ENCODE results near the gene PRR5. TPM values are rescaled to one million over a fixed set of nuclear protein-coding genes. Genes with fewer than 3 reads are reported as not detected.
A peak's percentile ranks its signal among the peaks of the same experiment; 100 is the strongest.

PRR5 gene
- total RNA-seq, 1 experiment from 2014 or later, result 11.8 TPM

DNA sequence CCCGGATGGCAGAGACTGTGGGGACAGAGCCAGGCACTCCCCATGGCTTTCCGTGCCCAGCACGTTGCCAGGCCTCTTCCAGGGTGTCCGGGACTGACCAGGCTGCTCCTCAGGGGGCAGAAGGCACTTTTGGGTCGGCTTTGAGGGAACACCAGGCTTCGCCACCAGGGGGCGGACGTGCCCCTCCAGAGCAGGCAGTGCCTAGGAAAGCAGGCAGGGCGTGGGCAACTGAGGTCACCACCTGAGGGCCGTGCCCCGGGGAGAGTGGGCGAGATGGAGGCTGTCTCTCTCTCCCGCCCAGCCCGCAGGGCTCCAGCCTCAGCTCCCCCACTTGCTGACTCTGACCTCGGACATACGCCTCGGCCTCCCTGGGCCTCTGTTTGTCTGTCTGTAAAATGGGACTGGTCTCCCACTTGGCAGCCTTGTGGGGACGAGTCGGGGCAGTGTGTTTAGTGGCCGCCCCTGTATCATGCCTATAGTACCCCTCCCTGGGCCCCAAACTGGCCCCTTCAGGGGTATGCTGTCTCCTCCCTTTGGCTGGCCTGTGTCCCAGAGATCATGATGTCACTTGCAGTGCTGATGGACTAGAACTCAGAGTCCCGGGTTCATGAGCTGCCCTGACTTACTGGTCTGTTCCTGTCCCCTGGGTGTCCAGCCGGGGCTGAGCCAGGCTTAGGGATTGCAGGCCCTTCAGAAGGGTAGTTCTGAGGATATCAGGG, 4.4 kb upstream of the PRR5 start:
- no CpG with 5 or more reads among the region's 22 CpGs for WGBS (ENCODE audit: extremely low coverage, insufficient read length, low lambda C conversion rate)
- no peak overlapping the region for H3K4me2 ChIP-seq (ENCODE audit: insufficient read depth, insufficient read length, low read length)
- TF ChIP-seq, protein P1, sequence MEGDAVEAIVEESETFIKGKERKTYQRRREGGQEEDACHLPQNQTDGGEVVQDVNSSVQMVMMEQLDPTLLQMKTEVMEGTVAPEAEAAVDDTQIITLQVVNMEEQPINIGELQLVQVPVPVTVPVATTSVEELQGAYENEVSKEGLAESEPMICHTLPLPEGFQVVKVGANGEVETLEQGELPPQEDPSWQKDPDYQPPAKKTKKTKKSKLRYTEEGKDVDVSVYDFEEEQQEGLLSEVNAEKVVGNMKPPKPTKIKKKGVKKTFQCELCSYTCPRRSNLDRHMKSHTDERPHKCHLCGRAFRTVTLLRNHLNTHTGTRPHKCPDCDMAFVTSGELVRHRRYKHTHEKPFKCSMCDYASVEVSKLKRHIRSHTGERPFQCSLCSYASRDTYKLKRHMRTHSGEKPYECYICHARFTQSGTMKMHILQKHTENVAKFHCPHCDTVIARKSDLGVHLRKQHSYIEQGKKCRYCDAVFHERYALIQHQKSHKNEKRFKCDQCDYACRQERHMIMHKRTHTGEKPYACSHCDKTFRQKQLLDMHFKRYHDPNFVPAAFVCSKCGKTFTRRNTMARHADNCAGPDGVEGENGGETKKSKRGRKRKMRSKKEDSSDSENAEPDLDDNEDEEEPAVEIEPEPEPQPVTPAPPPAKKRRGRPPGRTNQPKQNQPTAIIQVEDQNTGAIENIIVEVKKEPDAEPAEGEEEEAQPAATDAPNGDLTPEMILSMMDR (conservative IDR thresholded peaks at IDR 0.05), result peak; percentile 98

More for the DNA sequence above, 4.4 kb upstream of the PRR5 start:
- H3K4me1 ChIP-seq (ENCODE audit: insufficient read depth, low read length), result no peaks in the 10 kb centered on the region
- H2BK15ac ChIP-seq (ENCODE audit: low read depth, low read length), result no peak overlapping the region
- H4K5ac ChIP-seq (ENCODE audit: insufficient read length, low read depth, low read length), result no peak overlapping the region
- H2BK20ac ChIP-seq (ENCODE audit: low read depth, low read length, poor library complexity, severe bottlenecking), result no peak overlapping the region
- H2BK12ac ChIP-seq (ENCODE audit: insufficient read length, low read depth, low read length), result no peak overlapping the region
- Mint-ChIP-seq H3K4me3 (no peak overlapping the region), H3K36me3 (ENCODE audit: insufficient read depth in 1 of 3, low read depth in 3 of 3) (no peaks in the 10 kb centered on the region), H3K27me3 (ENCODE audit: low read depth) (peaks cover 53% of the 10 kb centered on the region), H3K9me3 (no peaks in the 10 kb centered on the region), H3K27ac (no peak overlapping the region), H3K4me1 (peaks cover 8 to 19% of the 10 kb centered on the region in 2 experiments)
- no peak overlapping the region for H3K9ac ChIP-seq (ENCODE audit: extremely low read depth, insufficient read length, low read length)
- no peak overlapping the region for H3K27ac ChIP-seq (ENCODE audit: insufficient read length, low read depth, low read length)
- no peaks in the 10 kb centered on the region for H3K79me1 ChIP-seq (ENCODE audit: insufficient read depth, low read depth, low read length, poor library complexity, severe bottlenecking)
- H2AFZ ChIP-seq (ENCODE audit: low read length), result no peak overlapping the region
- H2BK120ac ChIP-seq (ENCODE audit: low read depth, low read length, poor library complexity, severe bottlenecking), result no peak overlapping the region
- peak; percentile 87 for DNase-seq
- no peak overlapping the region for H3K23ac ChIP-seq (ENCODE audit: insufficient read length, low read depth, low read length)
- H4K20me1 ChIP-seq (ENCODE audit: control insufficient read depth, insufficient read depth, insufficient read length), result no peaks in the 10 kb centered on the region
- H2AK5ac ChIP-seq (ENCODE audit: insufficient read length, low read length), result no peak overlapping the region
- no peak overlapping the region for H3T11ph ChIP-seq (ENCODE audit: low read length)
- peaks cover 4% of the 10 kb centered on the region; the same call in 1 of the 2 replicates for H3K27me3 ChIP-seq (ENCODE audit: insufficient read depth, low read length)
- H2BK5ac ChIP-seq (ENCODE audit: insufficient read length, low read length), result no peak overlapping the region
- no peak overlapping the region for H3K56ac ChIP-seq (ENCODE audit: insufficient read length, low read depth, low read length)
- H3K18ac ChIP-seq (ENCODE audit: insufficient read length, low read depth, low read length), result no peak overlapping the region
- no peak overlapping the region; the same call in 1 of the 2 replicates for H3K14ac ChIP-seq (ENCODE audit: insufficient read depth, low read length)
- no peak overlapping the region for H4K8ac ChIP-seq (replicated peaks; ENCODE audit: insufficient read length, low read depth, low read length)
- no peaks in the 10 kb centered on the region for H3K9me3 ChIP-seq (ENCODE audit: control insufficient read depth, low read depth, low read length)
- no peaks in the 10 kb centered on the region for H3K79me2 ChIP-seq (ENCODE audit: insufficient read depth, low read length)
- no peak overlapping the region for H4K91ac ChIP-seq (ENCODE audit: insufficient read length, low read depth, low read length)
- H3K4ac ChIP-seq (ENCODE audit: low read depth, low read length), result no peak overlapping the region
- no peaks in the 10 kb centered on the region for H3K23me2 ChIP-seq (ENCODE audit: insufficient read length, low read depth, low read length, poor library complexity, severe bottlenecking)
